A549 treated with CpdA at 1 μM for 4 hours (cell line): ENCODE results near the gene RGS14. TPM values are rescaled to one million over a fixed set of nuclear protein-coding genes. Genes with fewer than 3 reads are reported as not detected.

ENCODE experiments used
- total RNA-seq: library from RNA; stranded (reverse); fragments of 200-300 nt; extraction: Qiagen RNA extraction; gene quantifications from 5 replicates; pipeline ENCODE4 v1.2.3, GENCODE V29; 2022; ENCODE audit warnings: low read depth

Gene RGS14, protein sequence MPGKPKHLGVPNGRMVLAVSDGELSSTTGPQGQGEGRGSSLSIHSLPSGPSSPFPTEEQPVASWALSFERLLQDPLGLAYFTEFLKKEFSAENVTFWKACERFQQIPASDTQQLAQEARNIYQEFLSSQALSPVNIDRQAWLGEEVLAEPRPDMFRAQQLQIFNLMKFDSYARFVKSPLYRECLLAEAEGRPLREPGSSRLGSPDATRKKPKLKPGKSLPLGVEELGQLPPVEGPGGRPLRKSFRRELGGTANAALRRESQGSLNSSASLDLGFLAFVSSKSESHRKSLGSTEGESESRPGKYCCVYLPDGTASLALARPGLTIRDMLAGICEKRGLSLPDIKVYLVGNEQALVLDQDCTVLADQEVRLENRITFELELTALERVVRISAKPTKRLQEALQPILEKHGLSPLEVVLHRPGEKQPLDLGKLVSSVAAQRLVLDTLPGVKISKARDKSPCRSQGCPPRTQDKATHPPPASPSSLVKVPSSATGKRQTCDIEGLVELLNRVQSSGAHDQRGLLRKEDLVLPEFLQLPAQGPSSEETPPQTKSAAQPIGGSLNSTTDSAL
- 3.0 to 8.2 TPM (median 6.2 TPM) in 5 replicates for total RNA-seq

GRCh38 chr5:177357459-177358351 is at the start of gene RGS14:
TSS of gene RGS14 (plus strand) at chr5:177357924. CDS start at chr5:177358025, 101 bp downstream.

GRCh38 chr5:177311723-177312648 is 45.7 kb upstream of the RGS14 start, which contains the start of gene MXD3:
TSS of gene MXD3 (minus strand) at chr5:177311898. CDS start at chr5:177311830, 68 bp downstream.

DNA sequence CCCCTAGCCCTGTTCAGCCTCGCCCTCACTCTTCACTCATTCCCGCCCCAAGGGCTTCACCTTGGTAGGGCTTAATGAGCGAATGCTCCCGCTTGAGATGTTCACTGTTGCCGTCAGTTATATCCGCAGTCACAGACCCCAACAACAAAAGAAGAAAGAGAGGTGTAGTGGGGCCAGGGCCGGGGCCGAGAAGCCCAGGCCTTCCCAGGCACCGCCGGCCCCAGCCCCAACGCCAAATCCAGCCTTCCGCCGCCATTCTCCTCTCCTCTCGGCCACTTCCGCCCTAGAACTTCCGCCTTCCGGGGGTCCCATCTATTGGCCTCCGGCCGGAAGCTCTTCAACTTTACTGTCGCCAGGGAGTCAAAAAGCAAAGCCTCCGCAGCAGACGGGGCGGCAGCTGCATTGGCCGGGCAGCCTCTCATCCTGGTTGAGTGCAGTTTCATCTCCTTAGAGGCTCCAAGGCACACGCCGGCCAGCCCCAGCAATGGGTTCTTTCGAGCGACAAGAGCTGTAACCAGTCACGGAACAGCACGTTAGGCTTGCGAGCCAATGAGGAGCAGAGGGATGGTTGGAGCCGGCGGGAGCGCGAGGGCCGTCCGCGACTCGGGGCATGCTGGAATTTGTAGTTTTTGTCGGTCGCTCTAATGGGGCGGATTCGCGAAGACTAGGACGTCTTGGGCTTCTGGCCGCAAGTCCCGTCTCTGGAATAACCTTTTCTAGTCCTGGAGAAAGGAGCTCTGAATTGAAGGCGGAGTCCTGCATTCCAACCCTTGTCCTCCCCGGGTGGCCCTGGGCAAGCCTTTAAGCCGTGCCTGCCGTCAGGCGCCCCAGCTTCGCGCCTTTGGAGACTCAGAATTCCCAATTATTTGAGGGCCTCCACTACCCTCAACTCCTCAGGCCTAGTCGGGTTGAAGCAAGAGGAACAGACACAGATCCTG is 6.1 kb upstream of the RGS14 start, which contains the start of gene LMAN2:
Gene LMAN2 (minus strand): TSS at position 277 of the 938 bp plus-strand sequence. CDS start 21 bp downstream, at position 256.

DNA sequence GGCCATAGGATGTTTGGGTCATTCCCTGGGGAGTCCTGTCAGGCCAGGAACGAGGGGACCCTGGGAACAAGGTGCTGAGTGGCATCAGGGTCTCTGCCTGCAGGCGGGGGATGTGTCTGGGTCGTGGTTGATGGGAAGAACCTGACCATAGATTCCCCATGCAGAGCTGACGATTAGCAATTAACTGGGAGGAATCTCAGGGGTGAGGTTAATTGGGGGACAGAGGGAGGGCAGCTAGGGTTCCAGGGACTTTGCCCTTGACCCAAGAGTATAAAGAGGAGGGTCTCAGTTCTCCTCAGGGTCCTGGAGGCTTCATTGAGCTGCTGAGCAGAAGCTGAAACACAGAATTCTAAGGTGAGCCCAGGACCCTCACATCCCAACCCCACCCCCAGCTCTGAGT is 26.4 kb downstream of the RGS14 start, which contains the start of gene SLC34A1:
Gene SLC34A1 (plus strand): TSS at position 301 of the 400 bp plus-strand sequence. CDS start 1,308 bp downstream, outside the sequence.

DNA sequence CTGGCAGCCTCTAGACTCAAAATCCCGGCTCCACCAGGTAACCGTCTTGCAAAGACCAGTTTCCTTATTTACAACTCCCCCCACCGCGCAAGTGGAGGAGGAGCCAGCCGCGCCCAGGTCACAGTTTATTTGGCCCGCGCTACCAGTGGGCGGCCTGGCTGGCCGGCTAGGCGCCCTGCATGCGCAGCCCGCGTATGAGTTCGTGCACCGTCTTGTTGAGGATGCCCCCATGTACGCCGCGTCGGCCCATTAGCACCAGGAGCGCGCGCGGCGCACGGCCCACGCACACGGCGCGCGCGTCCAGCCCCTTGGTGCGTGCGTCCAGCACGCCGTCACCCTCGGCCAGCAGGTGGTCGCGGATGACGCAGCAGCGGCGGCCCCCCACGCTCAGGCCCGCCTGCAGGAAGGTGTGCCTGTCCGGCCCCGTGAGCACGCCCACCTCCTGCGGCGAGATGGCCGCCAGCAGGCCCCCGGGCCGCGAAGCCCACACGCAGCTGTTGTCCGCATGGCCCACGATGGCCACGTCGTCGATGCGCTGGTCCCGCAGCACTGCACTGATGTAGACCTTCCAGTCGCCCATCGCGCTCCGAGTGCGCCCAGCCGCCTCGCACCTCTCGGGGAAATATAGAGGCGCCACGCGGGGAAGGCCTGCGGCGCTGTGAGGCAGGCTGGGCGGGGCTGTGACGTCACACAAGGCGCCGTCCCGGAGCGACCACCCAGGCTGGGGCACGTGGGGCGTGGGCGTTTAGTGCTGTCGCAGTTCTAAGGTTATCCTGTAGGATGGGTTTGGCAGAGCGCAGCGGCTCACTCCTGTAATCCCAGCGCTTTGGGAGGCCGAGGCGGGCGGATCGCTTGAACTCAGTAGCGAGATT is 42.5 kb downstream of the RGS14 start, which contains the start of gene PFN3:
Gene PFN3 (minus strand): TSS at position 665 of the 872 bp plus-strand sequence. CDS start 85 bp downstream, at position 580.

DNA sequence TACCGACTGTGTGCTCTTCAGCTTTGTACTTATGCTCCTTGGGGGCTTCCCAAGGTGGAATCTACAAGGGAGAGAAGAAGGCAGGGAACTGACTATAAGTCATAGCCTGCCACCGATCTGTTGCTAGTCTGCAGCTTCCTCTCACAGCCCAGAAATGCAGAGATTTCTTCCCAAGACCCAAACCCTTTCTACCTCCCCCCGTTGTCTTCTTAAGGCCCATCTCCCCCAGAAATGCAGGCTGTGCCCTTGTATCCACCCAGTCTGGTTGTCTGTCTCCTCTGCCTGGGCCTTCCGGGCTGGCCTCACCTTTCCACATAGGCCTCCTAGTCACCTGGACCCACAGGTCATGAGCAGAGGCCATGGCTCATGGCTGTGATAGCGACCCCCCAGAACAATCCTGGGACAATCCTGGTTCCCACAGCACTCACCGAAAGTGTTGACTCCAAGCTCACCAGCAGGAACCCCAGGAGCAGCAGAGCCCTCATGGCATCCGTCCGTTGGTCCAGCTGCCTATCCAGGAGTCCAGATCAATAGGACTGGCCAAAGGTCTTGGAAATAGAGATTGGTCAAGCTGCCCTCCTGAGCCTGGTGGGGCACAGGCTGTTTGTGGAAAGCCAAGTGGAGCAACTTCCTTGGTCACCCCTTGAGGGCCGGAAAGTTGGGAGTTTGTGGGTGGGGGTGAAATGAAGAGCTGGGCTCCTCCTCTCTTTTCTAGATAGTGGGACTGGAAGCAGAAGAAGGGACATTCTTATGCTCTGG is 51.5 kb downstream of the RGS14 start, which contains the start of gene F12:
Gene F12 (minus strand): TSS at position 522 of the 759 bp plus-strand sequence. CDS start 37 bp downstream, at position 485.

Other genes with a start within 250 kb of the RGS14 start
- gene NSD1, start 224.2 kb upstream of the RGS14 start, total RNA-seq: 18.1 to 22.0 TPM (median 21.6 TPM) in 5 replicates
- gene RAB24, start 54.2 kb upstream of the RGS14 start, total RNA-seq: 25.4 to 29.7 TPM (median 26.3 TPM) in 5 replicates
- 267 to 389 TPM (median 379 TPM) in 5 replicates for gene PRELID1, start 54.1 kb upstream of the RGS14 start, total RNA-seq
- gene MXD3, start 46.0 kb upstream of the RGS14 start, total RNA-seq: 13.3 to 21.8 TPM (median 18.7 TPM) in 5 replicates
- 188 to 233 TPM (median 193 TPM) in 5 replicates for gene LMAN2, start 6.3 kb upstream of the RGS14 start, total RNA-seq
- gene SLC34A1, start 26.5 kb downstream of the RGS14 start, total RNA-seq: not detected in 5 replicates
- gene PFN3, start 42.7 kb downstream of the RGS14 start, total RNA-seq: not detected in 5 replicates
- gene F12, start 51.6 kb downstream of the RGS14 start, total RNA-seq: 13.4 to 26.6 TPM (median 21.8 TPM) in 5 replicates
- gene GRK6, start 68.8 kb downstream of the RGS14 start, total RNA-seq: 19.5 to 27.2 TPM (median 23.5 TPM) in 5 replicates
- 14.4 to 39.0 TPM (median 34.3 TPM) in 5 replicates for gene PRR7, start 88.9 kb downstream of the RGS14 start, total RNA-seq
- gene DBN1, start 115.7 kb downstream of the RGS14 start, total RNA-seq: 54.2 to 72.8 TPM (median 63.0 TPM) in 5 replicates
- 75.2 to 112 TPM (median 99.1 TPM) in 5 replicates for gene PDLIM7, start 139.7 kb downstream of the RGS14 start, total RNA-seq
- gene DOK3, start 151.9 kb downstream of the RGS14 start, total RNA-seq: 3.4 to 6.8 TPM (median 4.7 TPM) in 5 replicates
- 106 to 129 TPM (median 119 TPM) in 5 replicates for gene DDX41, start 159.0 kb downstream of the RGS14 start, total RNA-seq
- 23.8 to 35.4 TPM (median 30.9 TPM) in 5 replicates for gene FAM193B, start 196.6 kb downstream of the RGS14 start, total RNA-seq
- gene TMED9, start 234.3 kb downstream of the RGS14 start, total RNA-seq: 277 to 298 TPM (median 279 TPM) in 5 replicates
- gene B4GALT7, start 242.2 kb downstream of the RGS14 start, total RNA-seq: 21.4 to 30.9 TPM (median 26.5 TPM) in 5 replicates